Osteocyte (in vitro differentiated cells): Measurements from ENCODE around the gene BMP8A. TPM values are rescaled to one million over a fixed set of nuclear protein-coding genes. Genes with fewer than 3 reads are reported as not detected.
A peak's percentile ranks its signal among the peaks of the same experiment; 100 is the strongest.
"Not testable (repeated sequence)": the region's sequence is repeated elsewhere in the genome, so short reads cannot be mapped to it uniquely, and the experiment has no call there.

Experiments used
- DNase-seq: peaks from one replicate; pipeline ENCODE4 v3.0.0; 2021; ENCODE audit warnings: mixed read lengths; ENCODE audit not compliant: unreplicated experiment; ENCODE audit errors: extremely low spot score
- H3K27ac Mint-ChIP-seq: one replicate; pipeline ENCODE4 v1.8.0; 2021; ENCODE audit warnings: mild to moderate bottlenecking, mixed read lengths; ENCODE audit not compliant: unreplicated experiment
- H3K27me3 Mint-ChIP-seq: one replicate; pipeline ENCODE4 v1.8.0; 2021; ENCODE audit warnings: mixed read lengths; ENCODE audit not compliant: unreplicated experiment
- H3K36me3 Mint-ChIP-seq: one replicate; pipeline ENCODE4 v1.8.0; 2021; ENCODE audit warnings: mixed read lengths; ENCODE audit not compliant: unreplicated experiment
- H3K4me1 Mint-ChIP-seq: one replicate; pipeline ENCODE4 v1.8.0; 2021; ENCODE audit warnings: mixed read lengths; ENCODE audit not compliant: unreplicated experiment
- H3K4me3 Mint-ChIP-seq: one replicate; pipeline ENCODE4 v1.8.0; 2021; ENCODE audit warnings: mild to moderate bottlenecking, moderate library complexity, mixed read lengths; ENCODE audit not compliant: unreplicated experiment
- H3K9me3 Mint-ChIP-seq: one replicate; pipeline ENCODE4 v1.8.0; 2021; ENCODE audit warnings: mixed read lengths; ENCODE audit not compliant: unreplicated experiment
- CTCF ChIP-seq: fragments of 200-600 bp; sonication (generic); IDR thresholded peaks from 2 replicates; pipeline ENCODE4 v1.5.0; 2021; ENCODE audit warnings: antibody characterized with exemption, mild to moderate bottlenecking, moderate library complexity
- long read RNA-seq: library from polyadenylated mRNA; unstranded; transcript quantifications from one replicate; pipeline ENCODE4 v2.0.0, GENCODE V29; 2021
- total RNA-seq: library from RNA; stranded (reverse); gene quantifications from 2 replicates; pipeline ENCODE4 v1.2.1, GENCODE V29; 2021

BMP8A gene, protein sequence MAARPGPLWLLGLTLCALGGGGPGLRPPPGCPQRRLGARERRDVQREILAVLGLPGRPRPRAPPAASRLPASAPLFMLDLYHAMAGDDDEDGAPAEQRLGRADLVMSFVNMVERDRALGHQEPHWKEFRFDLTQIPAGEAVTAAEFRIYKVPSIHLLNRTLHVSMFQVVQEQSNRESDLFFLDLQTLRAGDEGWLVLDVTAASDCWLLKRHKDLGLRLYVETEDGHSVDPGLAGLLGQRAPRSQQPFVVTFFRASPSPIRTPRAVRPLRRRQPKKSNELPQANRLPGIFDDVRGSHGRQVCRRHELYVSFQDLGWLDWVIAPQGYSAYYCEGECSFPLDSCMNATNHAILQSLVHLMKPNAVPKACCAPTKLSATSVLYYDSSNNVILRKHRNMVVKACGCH
- total RNA-seq = not detected in 2 replicates
- long read RNA-seq = 0 reads

GRCh38 chr1:39491146-39491921, at the start of gene BMP8A:
TSS of gene BMP8A (plus strand) at chr1:39491636. CDS start at chr1:39491992, 356 bp downstream.
- H3K9me3 Mint-ChIP-seq = no peaks in the 10 kb centered on the region
- H3K27ac Mint-ChIP-seq = no peak within 1 kb of the TSS
- H3K4me1 Mint-ChIP-seq = peaks cover 2% of the 10 kb centered on the region
- H3K36me3 Mint-ChIP-seq = peaks cover 7% of the 10 kb centered on the region
- no peak for TF ChIP-seq CTCF
- no peak for DNase-seq
- peaks cover 10% of the 10 kb centered on the region for H3K27me3 Mint-ChIP-seq
- peak within 1 kb of the TSS; percentile 50 for H3K4me3 Mint-ChIP-seq

- no peak for DNase-seq
- Mint-ChIP-seq H3K36me3 (peaks cover 58% of the 10 kb centered on the region), H3K9me3 (no peaks in the 10 kb centered on the region), H3K27me3 (no peaks in the 10 kb centered on the region), H3K27ac (no peak overlapping the region), H3K4me3 (no peak overlapping the region), H3K4me1 (no peaks in the 10 kb centered on the region)
- TF ChIP-seq CTCF = no peak
Observed at GRCh38 chr1:39441797-39442196, 49.6 kb upstream of the BMP8A start.

DNA sequence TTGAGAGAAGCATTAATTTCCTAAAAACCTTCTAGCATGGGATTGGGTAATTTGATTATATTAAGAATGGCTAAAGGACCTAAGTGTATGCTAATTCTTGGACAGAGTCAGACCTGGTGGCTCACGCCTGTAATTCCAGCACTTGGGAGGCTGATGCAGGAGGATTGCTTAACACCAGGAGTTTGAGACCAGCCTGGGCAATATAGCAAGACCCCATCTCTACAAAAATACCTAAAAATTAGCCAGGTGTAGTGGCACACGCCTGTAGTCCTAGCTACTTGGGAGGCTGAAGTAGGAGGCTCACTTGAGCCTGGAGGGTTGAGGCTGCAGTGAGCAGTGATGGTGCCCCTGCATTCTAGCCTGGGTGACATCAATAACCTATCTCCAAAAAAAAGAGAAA, 45.9 kb upstream of the BMP8A start:
- H3K27me3 Mint-ChIP-seq = no peaks in the 10 kb centered on the region
- no peak for TF ChIP-seq CTCF
- no peak overlapping the region for H3K27ac Mint-ChIP-seq
- no peaks in the 10 kb centered on the region for H3K4me1 Mint-ChIP-seq
- H3K4me3 Mint-ChIP-seq = no peak overlapping the region
- no peak for DNase-seq
- peaks cover 66% of the 10 kb centered on the region for H3K36me3 Mint-ChIP-seq
- H3K9me3 Mint-ChIP-seq = no peaks in the 10 kb centered on the region

GRCh38 chr1:39446986-39447567, 44.4 kb upstream of the BMP8A start:
- H3K36me3 Mint-ChIP-seq = peaks cover 69% of the 10 kb centered on the region
- H3K4me1 Mint-ChIP-seq = no peaks in the 10 kb centered on the region
- no peaks in the 10 kb centered on the region for H3K27me3 Mint-ChIP-seq
- H3K9me3 Mint-ChIP-seq = no peaks in the 10 kb centered on the region
- no peak for TF ChIP-seq CTCF
- no peak for DNase-seq
- no peak overlapping the region for H3K4me3 Mint-ChIP-seq
- no peak overlapping the region for H3K27ac Mint-ChIP-seq

DNA sequence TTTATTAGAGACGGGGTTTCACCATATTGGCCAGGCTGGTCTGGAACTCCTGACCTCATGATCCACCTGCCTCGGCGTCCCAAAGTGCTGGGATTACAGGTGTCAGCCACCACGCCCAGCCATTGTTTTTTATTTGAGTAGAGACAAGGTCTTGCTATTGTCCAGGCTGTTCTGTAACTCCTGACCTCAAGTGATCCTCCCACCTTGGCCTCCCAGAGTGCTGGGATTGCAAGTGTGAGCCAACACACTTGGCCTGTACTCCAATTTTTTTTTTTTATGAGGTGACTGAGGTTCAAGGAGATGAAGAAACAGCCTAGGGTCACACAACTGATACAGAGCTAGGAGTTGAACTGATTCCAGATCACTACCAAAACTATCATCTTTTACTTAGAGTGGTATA, 41.4 kb upstream of the BMP8A start:
- not testable (repeated sequence) for DNase-seq, H3K27me3 Mint-ChIP-seq
- peaks cover 67% of the 10 kb centered on the region for H3K36me3 Mint-ChIP-seq

More for the DNA sequence above, 41.4 kb upstream of the BMP8A start:
- not testable (repeated sequence) for H3K4me1 Mint-ChIP-seq, H3K27ac Mint-ChIP-seq, H3K4me3 Mint-ChIP-seq, H3K9me3 Mint-ChIP-seq
